Erythroblast (primary cell): Measurements from ENCODE around the gene TCF7L2.

Experiments
- GATA1 ChIP-seq: IDR thresholded peaks from 2 replicates; pipeline ENCODE4 v1.6.1; 2011; ENCODE audit warnings: low read depth, mild to moderate bottlenecking, control low read depth, low read length, moderate library complexity
- POLR2A ChIP-seq: IDR thresholded peaks from 2 replicates; pipeline ENCODE4 v1.6.1; 2011; ENCODE audit warnings: mild to moderate bottlenecking, low read length

GRCh38 chr10:113175176-113175575 lies 225.1 kb downstream of the TCF7L2 start:
- no peak for TF ChIP-seq POLR2A
- no peak for TF ChIP-seq GATA1
